Skeletal muscle cell (primary cell): Measurements from ENCODE around the gene RPUSD1.

ENCODE experiments used
- DNase-seq: peaks from one replicate; pipeline ENCODE4 v3.0.0-alpha.2; 2010; ENCODE audit warnings: low read depth
- H3K4me3 ChIP-seq: 2 replicates; pipeline ENCODE4 v1.5.1; 2011; ENCODE audit warnings: low read depth, mild to moderate bottlenecking, control low read depth, low read length, moderate library complexity

Gene RPUSD1

GRCh38 chr16:800834-801511, 12.8 kb upstream of the RPUSD1 start:
- H3K4me3 ChIP-seq, result no peak overlapping the region
- DNase-seq, result no peak

DNA sequence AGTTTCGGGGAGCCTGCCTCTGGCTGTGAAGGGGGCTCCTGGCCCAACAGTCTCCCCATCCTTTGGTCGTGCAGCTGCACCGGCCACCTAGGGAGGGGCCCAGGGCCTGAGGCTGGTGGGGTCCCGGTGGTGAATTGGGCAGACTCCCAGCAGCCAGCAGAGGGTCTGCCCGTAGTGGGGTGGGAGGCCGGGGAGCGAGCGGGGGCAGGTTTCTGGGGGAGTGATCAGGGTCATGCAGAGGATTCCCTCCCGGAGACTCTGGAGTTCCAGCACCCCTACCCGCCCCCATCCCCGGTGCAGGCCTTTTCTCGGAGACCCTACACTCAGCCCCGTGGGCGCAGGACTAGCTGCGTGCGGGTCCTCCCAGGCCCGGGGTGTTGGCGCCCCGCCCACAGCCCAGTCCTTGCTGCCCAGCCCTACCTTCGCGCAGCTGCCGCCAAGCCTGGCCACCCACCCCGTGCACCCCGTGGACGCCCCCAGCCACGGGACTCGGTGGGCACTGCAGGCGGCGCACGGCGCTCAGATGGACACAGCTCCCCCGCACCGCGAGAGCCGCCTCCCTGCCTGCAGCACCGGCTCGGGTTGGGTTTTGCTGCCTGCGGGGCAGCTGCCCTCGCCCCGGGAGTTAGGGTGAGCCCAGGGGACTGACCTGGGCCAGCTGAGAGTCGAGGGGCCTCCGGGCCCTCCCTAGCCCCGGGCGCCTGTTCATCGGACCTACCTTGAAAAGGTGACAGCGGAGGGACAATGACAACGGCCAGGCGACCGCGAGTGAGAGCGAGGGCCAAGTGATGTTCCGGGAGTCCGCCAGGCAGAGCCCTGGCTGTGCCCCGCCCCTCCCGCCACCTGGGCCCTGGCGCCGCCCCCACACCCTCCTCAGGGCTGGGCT, 12.0 kb upstream of the RPUSD1 start, which contains the start of gene GNG13:
Gene GNG13 (minus strand): TSS at position 787 of the 886 bp plus-strand sequence. CDS start 1,657 bp downstream, outside the sequence.
- no peak for DNase-seq
- H3K4me3 ChIP-seq, result no peak within 1 kb of the TSS

- no peak overlapping the region for H3K4me3 ChIP-seq
- DNase-seq, result no peak
These were observed 11.1 kb upstream of the RPUSD1 start for GRCh38 chr16:799111-799947.

- H3K4me3 ChIP-seq, result no peak overlapping the region
- no peak for DNase-seq
These were observed 10.5 kb upstream of the RPUSD1 start for GRCh38 chr16:798666-799065.

GRCh38 chr16:797686-798085, 9.5 kb upstream of the RPUSD1 start:
- H3K4me3 ChIP-seq, result no peak overlapping the region
- no peak for DNase-seq

- H3K4me3 ChIP-seq, result no peak overlapping the region
- no peak for DNase-seq
These were observed 8.9 kb upstream of the RPUSD1 start for GRCh38 chr16:797120-797420.

GRCh38 chr16:796296-797119, 8.3 kb upstream of the RPUSD1 start:
- no peak for DNase-seq

GRCh38 chr16:795580-796229, 7.5 kb upstream of the RPUSD1 start:
- no peak for DNase-seq

More at GRCh38 chr16:796296-797119, 8.3 kb upstream of the RPUSD1 start:
- no peak overlapping the region for H3K4me3 ChIP-seq

DNA sequence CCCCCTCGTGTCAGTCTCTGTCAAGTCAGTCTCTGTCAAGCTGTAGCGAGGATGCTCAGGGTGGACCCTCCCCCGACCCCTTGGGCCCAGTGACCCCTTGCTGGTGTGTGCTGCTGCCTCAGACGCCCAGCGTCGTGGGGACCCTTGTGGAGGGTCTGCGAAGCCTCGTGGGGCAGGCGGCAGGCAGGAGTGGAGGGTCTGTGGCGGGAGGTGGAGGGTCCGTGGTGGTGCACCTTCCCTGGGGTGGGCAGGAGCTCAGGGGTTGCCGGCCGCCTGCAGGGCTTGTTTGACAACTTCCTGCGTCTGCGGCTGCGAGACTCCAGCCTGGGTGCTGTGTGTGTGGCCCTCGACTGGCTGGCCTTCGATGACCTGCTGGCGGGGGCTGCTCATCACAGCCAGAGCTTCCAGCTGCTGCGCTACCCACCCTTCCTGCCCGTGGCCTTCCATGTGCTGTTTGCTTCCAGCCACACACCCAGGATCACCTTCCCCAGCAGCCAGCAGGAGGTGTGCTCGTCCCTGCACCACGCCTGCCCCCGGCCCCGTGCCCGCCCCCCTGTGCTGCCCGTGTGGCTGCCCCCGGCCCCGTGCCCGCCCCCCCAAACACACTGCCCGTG, 6.8 kb upstream of the RPUSD1 start:
- no peak for DNase-seq
- H3K4me3 ChIP-seq, result no peak overlapping the region

More at GRCh38 chr16:795580-796229, 7.5 kb upstream of the RPUSD1 start:
- no peak overlapping the region for H3K4me3 ChIP-seq

GRCh38 chr16:794091-794822, 6.1 kb upstream of the RPUSD1 start:
- no peak for DNase-seq
- no peak overlapping the region for H3K4me3 ChIP-seq

DNA sequence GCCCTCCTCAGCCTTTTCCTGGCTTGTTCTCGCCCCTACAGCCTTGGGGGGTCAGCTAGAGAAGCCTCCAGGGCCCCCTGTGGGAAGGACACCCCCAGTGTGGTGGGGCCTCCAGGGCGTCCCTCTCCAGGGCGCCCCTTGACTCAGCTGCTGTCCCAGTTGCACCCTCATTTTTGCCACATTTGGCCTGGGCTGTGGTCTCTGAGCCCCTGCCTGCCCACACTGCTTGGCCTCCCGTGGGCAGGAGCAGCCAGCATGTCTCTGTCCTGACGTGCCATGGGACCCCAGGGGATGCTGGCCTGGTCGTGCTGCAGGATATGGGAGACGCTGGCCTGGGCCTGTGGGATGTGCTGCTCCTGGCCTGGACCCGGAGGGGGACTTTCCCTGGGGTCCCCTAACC, 5.2 kb upstream of the RPUSD1 start:
- H3K4me3 ChIP-seq, result no peak overlapping the region
- DNase-seq, result no peak

DNA sequence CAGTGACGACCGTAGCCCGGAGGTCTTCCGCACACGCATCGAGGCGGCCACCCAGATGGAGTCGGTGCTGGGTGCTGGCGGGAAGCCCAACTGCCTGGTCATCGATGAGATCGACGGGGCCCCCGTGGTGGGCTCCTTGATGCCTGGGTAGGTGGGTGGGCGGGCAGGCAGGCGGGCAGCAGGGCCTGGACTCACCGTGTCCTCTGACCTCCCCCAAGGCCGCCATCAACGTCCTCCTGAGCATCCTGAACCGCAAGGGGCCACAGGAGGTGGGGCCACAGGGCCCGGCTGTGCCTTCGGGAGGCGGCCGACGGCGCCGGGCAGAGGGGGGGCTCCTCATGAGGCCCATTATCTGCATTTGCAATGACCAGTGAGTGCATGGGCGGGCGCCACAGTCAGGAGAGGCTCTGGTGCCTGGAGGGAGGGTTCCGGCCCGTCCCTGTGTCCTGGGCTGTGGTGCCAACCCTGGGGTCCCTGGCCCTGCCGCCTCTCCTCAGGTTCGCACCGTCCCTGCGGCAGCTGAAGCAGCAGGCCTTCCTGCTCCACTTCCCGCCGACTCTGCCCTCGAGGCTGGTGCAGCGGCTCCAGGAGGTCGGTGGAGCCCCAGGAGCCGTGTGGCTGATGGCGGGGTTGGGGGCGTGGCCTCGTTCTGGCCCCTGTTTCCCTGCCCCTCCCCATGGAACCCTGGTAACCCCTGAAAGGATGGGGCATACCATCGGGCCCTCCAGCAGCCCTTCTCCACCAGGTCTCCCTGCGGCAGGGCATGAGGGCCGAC, 4.2 kb upstream of the RPUSD1 start:
- no peak overlapping the region for H3K4me3 ChIP-seq

DNA sequence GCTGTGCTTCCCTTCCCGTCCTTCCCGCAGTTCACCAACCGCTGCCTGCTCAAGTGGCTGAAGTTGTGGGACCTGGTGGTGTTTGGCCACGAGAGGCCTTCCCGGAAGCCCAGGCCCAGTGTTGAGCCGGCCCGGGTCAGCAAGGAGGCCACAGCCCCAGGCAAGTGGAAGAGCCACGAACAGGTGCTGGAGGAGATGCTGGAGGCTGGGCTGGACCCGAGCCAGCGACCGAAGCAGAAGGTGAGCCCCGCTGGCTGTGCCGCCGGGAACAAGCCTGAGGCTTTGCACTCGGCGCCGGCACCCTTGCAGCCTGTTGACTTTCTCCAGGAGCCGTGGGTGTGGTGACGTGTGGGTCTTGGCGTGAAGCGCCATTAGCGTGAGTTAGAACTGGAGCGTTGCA, 3.0 kb upstream of the RPUSD1 start:
- no peak overlapping the region for H3K4me3 ChIP-seq
- DNase-seq, result no peak

More for the DNA sequence above, 4.2 kb upstream of the RPUSD1 start:
- no peak for DNase-seq

GRCh38 chr16:790086-790485, 1.9 kb upstream of the RPUSD1 start:
- H3K4me3 ChIP-seq, result no peak overlapping the region

DNA sequence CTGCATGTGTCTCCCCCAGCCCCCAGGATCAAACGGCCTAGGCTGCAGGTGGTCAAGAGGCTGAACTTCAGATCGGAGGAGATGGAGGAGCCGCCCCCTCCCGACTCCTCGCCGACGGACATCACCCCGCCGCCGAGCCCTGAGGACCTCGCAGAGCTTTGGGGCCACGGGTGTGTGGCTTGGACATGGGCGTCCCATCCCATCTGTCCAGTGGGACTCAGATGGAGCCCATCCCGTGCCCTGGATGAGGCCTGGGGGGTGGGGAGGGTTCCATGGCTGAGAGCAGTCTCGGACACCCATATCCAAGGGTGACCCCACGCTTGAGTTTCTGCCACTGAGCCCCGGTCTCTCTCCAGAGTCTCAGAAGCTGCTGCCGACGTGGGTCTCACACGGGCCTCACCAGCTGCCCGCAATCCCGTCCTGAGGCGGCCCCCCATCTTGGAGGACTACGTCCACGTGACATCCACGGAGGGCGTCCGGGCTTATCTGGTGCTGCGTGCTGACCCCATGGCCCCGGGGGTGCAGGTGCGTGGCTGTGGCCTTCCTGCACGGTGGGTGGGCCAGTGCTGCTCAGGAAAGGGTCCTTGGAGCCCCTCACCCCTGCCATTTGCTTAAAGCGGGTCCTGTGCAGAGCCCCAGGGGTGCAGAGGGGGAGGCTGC, 1.1 kb upstream of the RPUSD1 start:
- DNase-seq, result no peak
- H3K4me3 ChIP-seq, result peak overlapping the region; percentile 84

More at GRCh38 chr16:790086-790485, 1.9 kb upstream of the RPUSD1 start:
- no peak for DNase-seq

GRCh38 chr16:788399-789126, 382 bp upstream of the RPUSD1 start, which contains the start of gene CHTF18:
CHTF18 (plus strand) TSS chr16:788620; CDS start chr16:788685, 65 bp downstream.
- H3K4me3 ChIP-seq, result peak within 1 kb of the TSS; percentile 98
- peak; percentile 63 for DNase-seq
